Right lung (tissue), 5 donors: ENCODE measurements around the gene USP3. TPM values are rescaled to one million over a fixed set of nuclear protein-coding genes. Genes with fewer than 3 reads are reported as not detected.

Experiments
- DNase-seq, 2 donors: peaks; one replicate each; pipeline ENCODE4 v3.0.0-alpha.2; 2013
- polyA plus RNA-seq, 5 donors: library from polyadenylated mRNA; unstranded; fragments of 120-200 nt; gene quantifications; one replicate each; pipeline versions ENCODE4 v1.2.1 to v1.2.3, GENCODE V29; 2013; ENCODE audit warnings: inconsistent platforms in 1 of 5, low replicate concordance in 1 of 5; ENCODE audit not compliant: insufficient read length in 5 of 5, insufficient read depth in 1 of 5

Gene USP3
- polyA plus RNA-seq, 5 donors = 37.8 to 44.7 (median 42.4) TPM

- DNase-seq = no peak
These were observed 34.5 kb downstream of the USP3 start for GRCh38 chr15:63538876-63539275.

- DNase-seq = no peak
These were observed 35.1 kb downstream of the USP3 start for GRCh38 chr15:63539521-63539920.

GRCh38 chr15:63539998-63540397 lies 35.6 kb downstream of the USP3 start:
- no peak for DNase-seq

GRCh38 chr15:63540449-63540848 lies 36.1 kb downstream of the USP3 start:
- DNase-seq = no peak

GRCh38 chr15:63544258-63545026 lies 40.0 kb downstream of the USP3 start:
- DNase-seq = no peak

- DNase-seq = no peak
These were observed 41.1 kb downstream of the USP3 start for GRCh38 chr15:63545520-63545919.

GRCh38 chr15:63551400-63551799 lies 47.0 kb downstream of the USP3 start:
- no peak for DNase-seq

GRCh38 chr15:63553388-63553791 lies 49.0 kb downstream of the USP3 start:
- DNase-seq = peak; percentile 66 to 74

GRCh38 chr15:63554337-63554927 lies 50.0 kb downstream of the USP3 start:
- DNase-seq = no peak

- no peak for DNase-seq
These were observed 51.1 kb downstream of the USP3 start for GRCh38 chr15:63555507-63555906.

GRCh38 chr15:63556246-63556645 lies 51.9 kb downstream of the USP3 start:
- no peak for DNase-seq

GRCh38 chr15:63556736-63557135 lies 52.3 kb downstream of the USP3 start:
- no peak for DNase-seq

GRCh38 chr15:63559753-63560152 lies 55.4 kb downstream of the USP3 start:
- no peak for DNase-seq

GRCh38 chr15:63560741-63561448 lies 56.5 kb downstream of the USP3 start:
- no peak for DNase-seq

GRCh38 chr15:63564093-63564492 lies 59.7 kb downstream of the USP3 start:
- DNase-seq = no peak

GRCh38 chr15:63565536-63566186 lies 61.3 kb downstream of the USP3 start:
- no peak for DNase-seq

- no peak for DNase-seq
These were observed 68.5 kb downstream of the USP3 start for GRCh38 chr15:63572749-63573464.

GRCh38 chr15:63573533-63573932 lies 69.1 kb downstream of the USP3 start:
- no peak for DNase-seq

GRCh38 chr15:63575312-63575711 lies 70.9 kb downstream of the USP3 start:
- DNase-seq = no peak

GRCh38 chr15:63576441-63576840 lies 72.0 kb downstream of the USP3 start:
- DNase-seq = no peak

GRCh38 chr15:63582179-63582578 lies 77.8 kb downstream of the USP3 start:
- no peak for DNase-seq
